GM18867 (cell line): ENCODE measurements around the gene SLC16A4.
"Not testable (repeated sequence)": the region's sequence is repeated elsewhere in the genome, so short reads cannot be mapped to it uniquely, and the experiment has no call there.

Experiments used
- ATAC-seq: cut with Tn5 transposase; IDR thresholded peaks from one replicate; pipeline ENCODE4 v1.9.1; 2021; ENCODE audit warnings: mild to moderate bottlenecking, moderate library complexity; ENCODE audit not compliant: unreplicated experiment

SLC16A4 gene

GRCh38 chr1:110390692-110391245 lies at the start of gene SLC16A4:
Gene SLC16A4 (minus strand): TSS chr1:110391026. CDS start chr1:110389323, 1,703 bp downstream.
- ATAC-seq: no peak

GRCh38 chr1:110439873-110440272 lies 49.0 kb upstream of the SLC16A4 start:
- ATAC-seq: not testable (repeated sequence)

GRCh38 chr1:110438893-110439292 lies 48.1 kb upstream of the SLC16A4 start:
- ATAC-seq: no peak

GRCh38 chr1:110437645-110438299 lies 46.9 kb upstream of the SLC16A4 start:
- not testable (repeated sequence) for ATAC-seq

- ATAC-seq: no peak
Observed at GRCh38 chr1:110436635-110437034, 45.8 kb upstream of the SLC16A4 start.

GRCh38 chr1:110434946-110435345 lies 44.1 kb upstream of the SLC16A4 start:
- no peak for ATAC-seq

- no peak for ATAC-seq
Observed at GRCh38 chr1:110433803-110434202, 43.0 kb upstream of the SLC16A4 start.

- ATAC-seq: no peak
Observed at GRCh38 chr1:110433213-110433612, 42.4 kb upstream of the SLC16A4 start.

GRCh38 chr1:110430901-110431300 lies 40.1 kb upstream of the SLC16A4 start:
- no peak for ATAC-seq

GRCh38 chr1:110430366-110430765 lies 39.5 kb upstream of the SLC16A4 start:
- ATAC-seq: no peak

GRCh38 chr1:110428946-110429345 lies 38.1 kb upstream of the SLC16A4 start:
- ATAC-seq: no peak

GRCh38 chr1:110426854-110427253 lies 36.0 kb upstream of the SLC16A4 start:
- ATAC-seq: no peak

- ATAC-seq: no peak
Observed at GRCh38 chr1:110425612-110426152, 34.9 kb upstream of the SLC16A4 start.

- no peak for ATAC-seq
Observed at GRCh38 chr1:110424699-110425611, 34.1 kb upstream of the SLC16A4 start.

- ATAC-seq: no peak
Observed at GRCh38 chr1:110420874-110421793, 30.3 kb upstream of the SLC16A4 start.

- ATAC-seq: no peak
Observed at GRCh38 chr1:110420023-110420662, 29.3 kb upstream of the SLC16A4 start.

GRCh38 chr1:110418729-110419128 lies 27.9 kb upstream of the SLC16A4 start:
- ATAC-seq: no peak

GRCh38 chr1:110413045-110413444 lies 22.2 kb upstream of the SLC16A4 start:
- ATAC-seq: not testable (repeated sequence)

GRCh38 chr1:110412576-110412975 lies 21.8 kb upstream of the SLC16A4 start:
- no peak for ATAC-seq

GRCh38 chr1:110411173-110411735 lies 20.4 kb upstream of the SLC16A4 start:
- no peak for ATAC-seq
